HEK293T (cell line): ENCODE results near the gene DNAJC5.

ENCODE experiments used
- BHLHE40 ChIP-seq: fragments of 450-650 bp; IDR thresholded peaks from 2 replicates; pipeline ENCODE4 v1.6.1; 2016; ENCODE audit warnings: mild to moderate bottlenecking, moderate library complexity, borderline replicate concordance
- CTBP1 ChIP-seq: fragments of 450-650 bp; IDR thresholded peaks from 2 replicates; pipeline ENCODE4 v1.6.1; 2016; ENCODE audit warnings: borderline replicate concordance
- ELF4 ChIP-seq: fragments of 450-650 bp; IDR thresholded peaks from 2 replicates; pipeline ENCODE4 v1.6.1; 2017; ENCODE audit warnings: antibody characterized with exemption
- FOXM1 ChIP-seq: fragments of 450-650 bp; IDR thresholded peaks from 2 replicates; pipeline ENCODE4 v1.6.1; 2017; ENCODE audit warnings: mild to moderate bottlenecking, borderline replicate concordance
- HDGF ChIP-seq: fragments of 450-650 bp; IDR thresholded peaks from 2 replicates; pipeline ENCODE4 v1.6.1; 2017; ENCODE audit warnings: antibody characterized with exemption, borderline replicate concordance
- NFRKB ChIP-seq: fragments of 450-650 bp; IDR thresholded peaks from 2 replicates; pipeline ENCODE4 v1.6.1; 2016; ENCODE audit warnings: mild to moderate bottlenecking, moderate library complexity
- PKNOX1 ChIP-seq: fragments of 450-650 bp; IDR thresholded peaks from 2 replicates; pipeline ENCODE4 v1.6.1; 2016
- SP1 ChIP-seq: fragments of 450-650 bp; IDR thresholded peaks from 2 replicates; pipeline ENCODE4 v1.6.1; 2017
- SUZ12 ChIP-seq: fragments of 450-650 bp; IDR thresholded peaks from 2 replicates; pipeline ENCODE4 v1.6.1; 2016; ENCODE audit warnings: mild to moderate bottlenecking
- TARDBP ChIP-seq: fragments of 450-650 bp; IDR thresholded peaks from 2 replicates; pipeline ENCODE4 v1.6.1; 2016

DNA sequence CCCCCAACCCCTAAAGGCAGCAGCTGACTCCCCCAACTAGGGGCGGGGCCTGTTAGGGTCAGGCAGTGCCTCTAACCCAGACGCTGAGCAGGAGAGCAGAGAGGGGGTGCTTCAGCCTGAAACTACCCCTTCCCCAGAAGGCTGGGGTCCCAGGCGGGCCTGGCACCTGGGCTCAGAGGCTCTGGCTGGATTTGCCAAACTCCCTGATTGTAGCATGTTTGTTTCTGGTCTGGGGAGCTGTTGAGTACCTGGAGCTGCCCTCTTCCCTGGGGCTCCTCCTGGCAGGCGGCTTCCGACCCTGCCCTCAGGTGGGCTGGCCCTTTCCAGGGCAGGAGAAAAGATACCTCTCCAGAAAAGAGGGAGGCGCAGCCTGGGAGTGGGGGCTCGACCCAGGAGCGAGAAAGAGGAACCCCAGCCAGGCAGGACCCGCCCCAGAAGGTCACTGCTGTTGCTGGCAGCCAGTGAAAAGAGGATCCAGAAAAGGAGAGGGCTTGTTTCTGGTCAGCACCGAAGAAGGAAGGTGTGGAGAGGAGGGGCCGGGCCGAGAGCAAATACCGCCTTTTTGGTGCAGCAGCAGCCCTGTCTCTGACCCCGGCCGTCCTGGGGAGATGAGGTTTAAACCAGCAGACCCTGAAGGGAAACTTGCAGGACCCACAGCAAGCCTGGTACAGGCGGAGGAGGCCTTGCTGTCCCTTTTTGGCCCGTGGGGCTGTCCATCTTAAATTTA, 34.4 kb upstream of the DNAJC5 start:
- no peak for TF ChIP-seq FOXM1
- TF ChIP-seq NFRKB, result no peak
- TF ChIP-seq HDGF, result no peak
- no peak for TF ChIP-seq BHLHE40
- TF ChIP-seq CTBP1, result no peak
- no peak for TF ChIP-seq SUZ12
- no peak for TF ChIP-seq PKNOX1
- TF ChIP-seq SP1, result no peak
- TF ChIP-seq ELF4, result no peak
- TF ChIP-seq TARDBP, result no peak
